GM23248 (cell line): ENCODE data around the gene GLYR1.

ENCODE experiments used
- EZH2 ChIP-seq: fragments of 200-600 bp; sonication (generic); IDR thresholded peaks from 2 replicates; pipeline ENCODE4 v1.6.1; 2018; ENCODE audit warnings: antibody characterized with exemption, mild to moderate bottlenecking; ENCODE audit not compliant: insufficient read depth, poor library complexity, severe bottlenecking
- EZH2phosphoT487 ChIP-seq: fragments of 200-600 bp; sonication (generic); IDR thresholded peaks from 2 replicates; pipeline ENCODE4 v1.6.1; 2018; ENCODE audit warnings: antibody characterized with exemption, moderate library complexity, mild to moderate bottlenecking, low read depth; ENCODE audit not compliant: insufficient read depth

GRCh38 chr16:4871071-4871470 is 24.0 kb upstream of the GLYR1 start:
- TF ChIP-seq EZH2phosphoT487 (no peak), EZH2 (no peak)
